NCI-H187 treated with DMSO at 0.1 percent for 48 hours (cell line): Measurements from ENCODE around the gene TPD52L2.

Experiments used
- DNase-seq: peaks from one replicate; lab custom pipeline; 2025; lab: John Stamatoyannopoulos, UW

TPD52L2 gene

DNA sequence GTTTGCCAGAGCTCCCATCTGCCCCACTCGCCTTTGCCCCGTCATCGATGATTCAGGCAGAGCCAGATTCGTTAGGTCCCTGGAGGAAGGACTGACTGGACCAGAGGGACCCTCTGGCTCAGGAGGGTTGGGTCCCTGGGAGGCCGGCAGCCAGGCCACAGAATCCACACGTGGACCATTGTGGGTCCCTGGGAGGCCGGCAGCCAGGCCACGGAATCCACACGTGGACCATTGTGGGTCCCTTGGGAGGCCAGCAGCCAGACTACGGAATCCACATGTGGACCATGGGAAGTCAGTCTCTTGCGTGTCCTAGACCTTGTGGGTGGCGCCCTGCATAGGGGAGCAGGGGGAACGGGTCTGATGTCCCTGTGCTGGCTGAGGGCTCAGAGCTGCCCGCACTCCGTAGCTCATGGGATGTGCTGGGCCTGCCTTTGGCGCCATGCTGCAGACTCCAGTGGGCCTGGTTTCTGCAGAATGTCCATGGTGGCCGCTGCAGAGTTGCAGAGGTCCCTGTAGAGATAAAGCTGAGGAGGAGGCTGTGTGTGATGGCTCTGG is 67.6 kb downstream of the TPD52L2 start:
- no peak for DNase-seq

DNA sequence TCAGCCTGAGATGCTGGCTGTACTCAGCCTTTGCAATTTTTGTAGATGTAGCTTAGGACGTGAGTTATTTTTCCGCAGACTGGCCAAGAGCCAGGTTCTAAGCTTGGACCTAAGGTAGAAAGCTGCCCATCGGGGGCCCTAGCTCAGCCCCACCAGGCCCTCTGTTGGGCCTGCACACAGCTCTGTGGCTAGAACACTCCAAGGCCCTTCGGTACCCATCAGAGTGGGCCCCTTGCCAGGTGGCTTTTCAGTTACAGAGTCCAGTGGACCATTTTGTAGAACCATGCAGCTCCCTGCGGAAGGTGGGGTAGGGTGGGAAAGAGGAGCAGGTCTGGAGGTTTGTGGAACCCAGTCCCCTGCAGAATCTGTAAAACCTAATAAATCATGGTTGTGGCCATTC is 68.6 kb downstream of the TPD52L2 start:
- DNase-seq = no peak

DNA sequence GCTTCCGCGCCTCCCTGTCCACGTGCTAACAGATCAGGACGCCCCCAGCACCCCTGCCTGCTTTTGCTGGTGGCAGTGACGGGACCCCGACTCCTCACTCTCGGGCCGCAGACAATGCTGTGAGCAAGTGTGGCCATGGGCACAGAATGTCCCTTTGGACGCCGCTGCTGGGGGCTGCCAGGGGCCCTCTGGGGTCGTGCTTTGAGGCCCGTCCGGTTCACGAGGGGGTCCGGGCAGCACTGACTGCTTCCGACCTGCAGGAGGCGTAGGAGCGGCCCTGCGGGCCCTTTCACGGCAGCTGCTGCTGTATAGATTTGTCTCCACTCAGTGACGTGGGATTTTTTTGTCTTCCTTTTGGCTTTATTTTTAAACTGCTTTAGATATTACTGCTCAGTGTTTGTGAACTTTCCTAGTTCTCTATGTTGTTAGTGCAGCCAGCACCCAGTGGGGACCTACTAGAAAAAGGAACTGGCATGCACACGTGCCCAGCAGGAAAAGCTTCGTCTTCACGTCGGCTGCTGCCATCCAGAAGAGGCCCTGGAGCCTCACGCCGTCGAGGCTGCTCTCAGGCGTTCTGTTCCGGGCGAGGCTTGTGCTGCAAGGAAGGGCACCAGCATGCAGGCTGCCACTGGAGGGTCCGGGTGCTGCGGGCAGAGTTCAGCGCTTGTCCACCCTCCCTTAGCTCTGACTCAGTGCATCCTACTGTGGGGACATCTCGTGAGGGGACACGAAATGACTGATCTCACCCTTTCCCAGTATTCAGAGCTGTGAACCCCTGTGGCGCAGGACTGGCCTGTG is 69.4 kb downstream of the TPD52L2 start:
- DNase-seq = no peak

DNA sequence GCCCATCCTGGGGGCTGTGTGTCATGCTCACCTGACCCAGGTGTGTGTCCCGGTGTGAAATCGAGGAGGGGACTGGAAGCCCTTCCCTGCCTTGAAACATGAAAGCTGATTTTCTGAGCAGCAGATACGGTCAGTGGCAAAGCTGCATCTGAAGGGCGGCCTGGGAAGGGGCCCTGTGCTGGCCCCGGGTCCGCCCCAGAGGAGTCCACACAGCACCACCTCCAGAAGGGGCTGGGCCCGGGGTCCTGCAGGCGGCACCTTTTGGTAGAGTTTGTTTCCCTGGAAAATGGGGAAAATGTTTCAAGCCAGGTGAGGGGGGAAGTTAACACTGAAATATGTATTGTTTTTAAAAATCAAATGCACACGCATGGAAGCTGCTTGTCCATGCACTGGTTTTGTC is 70.4 kb downstream of the TPD52L2 start:
- DNase-seq = no peak

DNA sequence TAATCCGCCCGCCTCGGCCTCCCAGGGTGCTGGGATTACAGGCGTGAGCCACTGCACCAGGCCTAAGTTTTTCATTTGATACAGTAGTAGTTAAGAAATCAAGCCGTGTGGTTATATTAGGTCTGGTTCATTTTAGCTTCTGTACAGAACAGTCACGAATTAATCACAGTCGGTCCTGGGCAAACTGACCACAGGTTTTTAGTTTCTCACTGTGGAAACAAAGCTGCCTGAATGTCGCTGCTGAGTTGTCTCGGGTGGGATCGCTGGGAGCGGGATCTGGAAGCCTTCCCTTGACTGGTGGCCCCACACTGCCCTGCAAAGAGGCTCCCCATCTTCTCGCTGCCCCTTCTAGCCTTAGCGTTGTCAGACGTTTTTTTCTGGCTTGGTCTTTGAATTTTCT is 72.5 kb downstream of the TPD52L2 start:
- DNase-seq = no peak

DNA sequence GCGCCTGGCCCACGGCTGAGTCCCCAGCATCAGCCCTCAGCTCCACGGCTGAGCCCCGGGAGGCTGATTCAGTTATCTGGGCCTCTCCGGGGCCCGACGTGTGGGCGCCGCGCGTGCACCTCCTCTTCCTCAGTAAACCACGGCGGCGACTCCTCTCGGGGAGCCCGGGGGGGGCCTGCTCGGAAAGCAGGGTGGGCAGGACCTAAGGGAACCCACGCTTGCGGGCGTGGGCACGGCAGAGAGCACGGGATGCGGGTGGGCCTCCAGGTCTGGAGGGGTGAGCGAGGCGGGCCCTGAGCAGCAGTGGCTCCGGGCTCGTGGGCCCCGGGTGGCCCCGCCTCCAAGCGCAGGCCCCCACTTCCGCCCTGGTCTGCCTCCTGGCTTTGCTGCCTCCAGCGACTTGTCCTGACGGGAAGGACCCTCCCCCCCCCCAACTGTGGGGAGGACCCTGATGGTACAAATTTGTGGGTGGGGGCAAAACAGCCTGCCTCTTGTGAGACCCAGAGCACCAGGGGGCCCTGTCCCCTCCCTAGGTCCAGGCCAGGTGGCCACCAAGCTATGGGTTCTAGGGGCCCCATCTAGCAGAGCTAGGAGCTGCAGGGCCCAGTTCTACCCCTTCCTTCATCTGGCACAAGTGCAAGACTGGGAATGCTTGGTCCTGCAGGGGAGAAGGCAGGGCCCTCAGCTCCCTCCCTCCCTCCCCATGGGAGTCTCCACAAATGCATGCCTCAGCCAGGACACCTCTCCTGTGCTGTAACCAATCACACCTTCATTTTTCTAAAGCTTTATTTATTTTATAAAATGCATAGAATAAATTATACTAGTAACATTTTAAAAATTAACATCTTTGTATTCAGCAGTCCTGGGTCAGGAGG is 74.2 kb downstream of the TPD52L2 start:
- DNase-seq = no peak

DNA sequence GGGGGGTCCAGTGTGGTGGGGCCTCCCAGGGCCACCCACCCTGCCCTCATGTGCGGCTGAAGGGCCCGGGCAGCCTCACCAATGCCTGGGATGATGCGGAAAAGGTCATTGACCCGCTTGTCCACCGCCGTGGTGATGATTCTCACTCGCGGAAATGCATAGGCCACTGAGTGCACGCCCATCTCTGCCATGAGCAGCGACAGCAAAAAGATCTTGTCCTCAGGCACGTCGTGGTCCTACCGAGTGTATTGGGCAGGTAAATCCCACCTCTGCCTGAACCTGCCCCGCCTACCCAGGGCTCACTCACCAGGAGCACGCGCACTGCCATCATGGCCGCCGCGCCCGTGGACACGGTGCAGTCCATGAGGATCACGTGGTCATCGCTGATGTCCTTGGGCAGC is 75.0 kb downstream of the TPD52L2 start:
- no peak for DNase-seq

DNA sequence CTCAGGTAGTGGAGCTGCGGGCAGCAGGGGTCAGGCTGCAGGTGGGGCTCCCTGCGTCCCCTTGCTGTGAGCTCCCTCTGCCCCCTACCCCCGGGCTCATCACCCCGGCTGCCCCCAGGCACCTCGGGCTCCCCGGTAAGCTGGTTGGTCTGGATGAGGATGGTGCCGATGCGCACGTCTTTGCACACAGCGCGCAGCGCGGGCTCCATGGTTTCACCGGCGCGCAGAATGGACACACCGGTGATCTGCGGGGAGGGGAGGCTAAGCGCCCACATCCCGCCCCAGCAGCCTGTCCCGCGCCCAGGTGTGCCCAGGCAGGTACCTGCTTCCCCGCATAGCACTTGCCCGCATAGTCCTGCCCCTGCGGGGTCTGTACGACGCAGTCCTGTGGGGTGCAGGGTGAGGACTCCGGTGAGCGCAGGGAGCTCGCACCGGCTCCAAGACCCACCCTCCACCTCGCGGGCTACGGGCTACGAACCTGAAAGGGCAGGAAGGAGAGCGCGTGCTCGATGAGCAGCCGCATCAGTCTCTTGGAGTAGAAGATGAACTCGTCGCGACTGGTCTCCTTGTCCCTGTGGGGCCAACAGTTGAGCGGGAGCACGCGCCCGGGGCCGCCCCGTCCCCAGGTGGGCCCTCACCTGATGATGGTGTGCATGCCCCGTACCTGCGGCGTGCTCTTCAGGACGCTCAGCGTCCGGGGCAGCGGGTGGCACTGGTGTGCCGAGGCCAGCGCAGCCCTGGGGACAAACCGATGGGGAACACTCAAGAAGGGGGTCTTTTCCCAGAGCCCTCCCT is 75.6 kb downstream of the TPD52L2 start:
- no peak for DNase-seq
